ENCODE measurements around the gene OR8B12.
"Not testable (repeated sequence)": the region's sequence is repeated elsewhere in the genome, so short reads cannot be mapped to it uniquely, and the experiment has no call there.

Gene OR8B12

DNA sequence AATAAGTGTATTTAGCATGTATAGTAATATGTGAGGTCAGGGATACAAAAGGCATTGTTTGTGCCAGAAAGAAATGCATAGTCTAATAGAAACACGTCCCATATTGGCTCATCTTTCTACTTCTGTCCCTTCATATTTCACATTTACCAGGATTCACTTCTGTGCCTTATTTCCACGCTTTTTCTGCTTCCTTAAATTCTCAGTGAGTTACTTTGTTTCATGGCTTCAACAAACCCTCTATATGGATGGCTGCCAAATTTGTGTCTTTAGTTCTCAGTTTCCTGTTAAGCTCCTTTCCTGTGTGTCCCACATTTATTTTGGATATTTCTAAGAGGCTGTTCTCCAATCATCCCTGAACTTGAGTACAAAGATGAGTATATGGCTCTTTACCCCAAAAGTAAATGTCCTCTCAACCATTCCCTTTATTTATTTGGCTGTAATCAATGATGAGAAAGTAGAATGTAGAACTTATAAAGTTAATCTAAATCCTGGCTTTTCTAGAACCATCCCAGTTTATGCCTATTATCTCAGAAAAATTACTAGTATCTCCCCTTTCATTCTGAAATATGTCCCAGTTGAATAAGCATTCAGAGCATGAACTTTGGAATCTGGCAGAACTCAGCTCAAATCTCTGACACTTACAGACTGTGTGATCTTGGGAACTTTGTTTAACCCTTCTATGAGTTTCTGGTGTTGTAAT lies 23.5 kb downstream of the OR8B12 start:
- DNase-seq (ENCODE audit: low read depth), result no peak

- DNase-seq (ENCODE audit: low read depth), result no peak
Observed at GRCh38 chr11:124518989-124519451, 24.4 kb downstream of the OR8B12 start.

- no peak for DNase-seq (ENCODE audit: low read depth)
Observed at GRCh38 chr11:124517314-124517713, 26.1 kb downstream of the OR8B12 start.

GRCh38 chr11:124514675-124515074 lies 28.8 kb downstream of the OR8B12 start:
- not testable (repeated sequence) for DNase-seq (ENCODE audit: low read depth)

DNA sequence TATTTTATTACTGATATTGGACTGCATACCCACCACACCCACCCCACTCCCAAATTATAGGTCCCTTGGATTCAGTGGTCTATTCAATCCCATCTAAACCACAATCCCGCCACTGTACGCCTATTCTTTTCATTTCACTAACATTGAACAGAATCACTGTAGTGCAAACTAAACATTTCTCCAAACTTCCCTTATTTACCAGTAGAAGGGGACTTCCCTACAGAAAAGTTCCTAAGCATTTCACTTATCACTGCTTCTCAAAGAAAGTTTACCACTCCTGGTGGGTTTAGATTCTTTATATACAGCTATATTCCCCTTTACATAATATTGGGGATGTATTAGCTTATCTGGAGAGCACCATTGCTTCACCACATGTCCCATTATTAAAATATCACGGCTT lies 29.3 kb downstream of the OR8B12 start:
- no peak for DNase-seq (ENCODE audit: low read depth)

GRCh38 chr11:124511745-124512144 lies 31.7 kb downstream of the OR8B12 start:
- no peak for DNase-seq (ENCODE audit: low read depth)

- DNase-seq (ENCODE audit: low read depth), result no peak
Observed at GRCh38 chr11:124510279-124510678, 33.2 kb downstream of the OR8B12 start.

GRCh38 chr11:124499711-124500110 lies 43.7 kb downstream of the OR8B12 start:
- no peak for DNase-seq (ENCODE audit: low read depth)

- DNase-seq (ENCODE audit: low read depth), result no peak
Observed at GRCh38 chr11:124493016-124493655, 50.3 kb downstream of the OR8B12 start.

All from stimulated activated CD8-positive, alpha-beta memory T cell treated with anti-CD3 and anti-CD28 coated beads, Interleukin-12 subunit alpha, Interleukin-12 subunit beta, amount 100 ng/mL, for 4 hours (primary cell).